ENCODE measurements around the gene CSNK1G2. TPM values are rescaled to one million over a fixed set of nuclear protein-coding genes. Genes with fewer than 3 reads are reported as not detected.

The CSNK1G2 gene
- total RNA-seq, 4 donors from 2014 or later: 17.3 to 50.9 (median 26.2) TPM

GRCh38 chr19:1970003-1970805 lies 29.2 kb downstream of the CSNK1G2 start:
- no peak for TF ChIP-seq CTCF (IDR thresholded peaks at IDR 0.05; ENCODE audit: low read depth)

GRCh38 chr19:1970806-1971502 lies 30.0 kb downstream of the CSNK1G2 start:
- TF ChIP-seq CTCF (IDR thresholded peaks at IDR 0.05; ENCODE audit: low read depth): no peak

GRCh38 chr19:1974381-1975161 lies 33.6 kb downstream of the CSNK1G2 start:
- no peak for TF ChIP-seq CTCF (IDR thresholded peaks at IDR 0.05; ENCODE audit: low read depth)

- TF ChIP-seq CTCF (IDR thresholded peaks at IDR 0.05; ENCODE audit: low read depth): no peak
These were observed 34.1 kb downstream of the CSNK1G2 start for GRCh38 chr19:1975162-1975480.

- no peak for TF ChIP-seq CTCF (IDR thresholded peaks at IDR 0.05; ENCODE audit: low read depth)
These were observed 36.1 kb downstream of the CSNK1G2 start for GRCh38 chr19:1977120-1977519.

- no peak for TF ChIP-seq CTCF (IDR thresholded peaks at IDR 0.05; ENCODE audit: low read depth)
These were observed 37.4 kb downstream of the CSNK1G2 start for GRCh38 chr19:1978346-1978894.

GRCh38 chr19:1979017-1979416 lies 38.0 kb downstream of the CSNK1G2 start:
- TF ChIP-seq CTCF (IDR thresholded peaks at IDR 0.05; ENCODE audit: low read depth): no peak

Measured in subcutaneous adipose tissue (tissue), 4 donors.